CD4-positive, alpha-beta T cell treated with Interleukin-21 for 1 hour (primary cell): ENCODE measurements around the gene CBL.
"Not testable (repeated sequence)": the region's sequence is repeated elsewhere in the genome, so short reads cannot be mapped to it uniquely, and the experiment has no call there.

Source experiments
- DNase-seq: peaks from one replicate; pipeline ENCODE4 v3.0.0-alpha.2; 2020

Gene CBL

GRCh38 chr11:119185981-119186634 lies 20.0 kb upstream of the CBL start:
- no peak for DNase-seq

- DNase-seq = no peak
Measured at GRCh38 chr11:119187123-119187892, 18.8 kb upstream of the CBL start.

- DNase-seq = no peak
Measured at GRCh38 chr11:119188067-119188466, 18.1 kb upstream of the CBL start.

- DNase-seq = no peak
Measured at GRCh38 chr11:119188887-119189286, 17.3 kb upstream of the CBL start.

- DNase-seq = no peak
Measured at GRCh38 chr11:119189393-119189792, 16.7 kb upstream of the CBL start.

GRCh38 chr11:119190531-119190930 lies 15.6 kb upstream of the CBL start:
- no peak for DNase-seq

GRCh38 chr11:119191265-119191664 lies 14.9 kb upstream of the CBL start:
- not testable (repeated sequence) for DNase-seq

- DNase-seq = no peak
Measured at GRCh38 chr11:119192111-119192510, 14.0 kb upstream of the CBL start.

- no peak for DNase-seq
Measured at GRCh38 chr11:119193001-119193400, 13.1 kb upstream of the CBL start.

GRCh38 chr11:119193626-119194025 lies 12.5 kb upstream of the CBL start:
- no peak for DNase-seq

GRCh38 chr11:119194811-119195440 lies 11.2 kb upstream of the CBL start:
- DNase-seq = no peak

GRCh38 chr11:119195680-119196079 lies 10.5 kb upstream of the CBL start:
- no peak for DNase-seq

- DNase-seq = peak; percentile 84
Measured at GRCh38 chr11:119196833-119197483, 9.2 kb upstream of the CBL start.

GRCh38 chr11:119198925-119199324 lies 7.2 kb upstream of the CBL start:
- no peak for DNase-seq

GRCh38 chr11:119201236-119201635 lies 4.9 kb upstream of the CBL start:
- DNase-seq = not testable (repeated sequence)

- no peak for DNase-seq
Measured at GRCh38 chr11:119202554-119202953, 3.6 kb upstream of the CBL start.

- no peak for DNase-seq
Measured at GRCh38 chr11:119204066-119204465, 2.1 kb upstream of the CBL start.

GRCh38 chr11:119205080-119205479 lies 1.1 kb upstream of the CBL start:
- DNase-seq = no peak

GRCh38 chr11:119206511-119207414 lies 624 bp downstream of the CBL start:
- peak; percentile 51 for DNase-seq

- DNase-seq = no peak
Measured at GRCh38 chr11:119207415-119207960, 1.3 kb downstream of the CBL start.

GRCh38 chr11:119209186-119209585 lies 3.0 kb downstream of the CBL start:
- DNase-seq = no peak

GRCh38 chr11:119210050-119210449 lies 3.9 kb downstream of the CBL start:
- DNase-seq = no peak
